Stimulated activated CD4-positive, alpha-beta T cell treated with anti-CD3 and anti-CD28 coated beads, Interleukin-12 subunit alpha, Interleukin-12 subunit beta, amount 100 ng/mL, for 24 hours (primary cell): ENCODE data around the gene CELF2.

Experiments
- DNase-seq, 2 experiments: peaks; one replicate each; pipeline ENCODE4 v3.0.0-alpha.2; 2020; ENCODE audit warnings: low read depth in 2 of 2

Gene CELF2

DNA sequence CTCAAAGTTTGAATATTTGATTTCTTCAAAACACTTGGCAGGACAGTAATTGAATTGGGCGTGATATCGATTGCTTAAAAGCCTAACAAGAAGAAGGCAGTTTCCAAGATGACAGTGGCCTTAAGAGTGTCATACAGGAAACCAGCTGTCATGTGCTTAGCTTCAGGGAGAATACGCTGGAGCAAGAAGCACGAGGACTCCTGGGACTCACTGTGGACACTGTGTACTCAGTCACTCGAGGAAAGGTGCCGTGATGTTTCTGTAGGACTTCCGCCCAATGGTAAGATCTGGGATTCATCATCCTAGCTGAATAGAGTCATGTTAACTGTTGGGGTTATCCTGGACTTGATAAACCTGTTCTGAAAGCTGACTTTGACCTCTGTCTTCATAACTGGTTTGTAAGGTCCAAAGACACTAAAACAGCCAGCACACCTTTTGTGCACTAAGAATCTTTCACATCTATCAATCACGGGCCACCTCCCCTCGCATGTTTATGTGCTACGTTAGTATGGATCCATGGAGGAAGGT, 113.5 kb downstream of the CELF2 start:
- no peak for DNase-seq

DNA sequence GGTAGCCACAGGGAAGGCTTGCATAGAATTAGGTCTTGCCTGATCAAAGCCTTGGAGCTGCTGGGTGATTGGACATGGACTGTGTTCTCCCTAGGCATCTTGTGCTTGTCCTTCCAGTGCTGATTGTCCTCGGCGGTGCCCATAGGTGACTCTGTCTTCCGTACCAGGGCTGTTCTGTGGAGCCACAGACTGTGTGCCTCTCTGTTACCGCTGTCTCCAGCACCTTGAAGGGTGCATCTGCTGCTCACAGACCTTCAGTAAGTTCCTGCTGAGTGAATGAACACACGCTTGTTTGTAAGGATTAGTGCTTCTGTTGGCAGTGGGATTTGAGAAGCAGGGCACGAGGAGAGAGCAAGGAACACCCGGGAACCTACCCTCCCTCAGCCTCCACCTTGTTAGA, 116.7 kb downstream of the CELF2 start:
- DNase-seq, result no peak

- DNase-seq, result no peak
Observed at GRCh38 chr10:11135709-11136108, 118.0 kb downstream of the CELF2 start.

GRCh38 chr10:11138314-11139033, 120.8 kb downstream of the CELF2 start:
- no peak for DNase-seq

DNA sequence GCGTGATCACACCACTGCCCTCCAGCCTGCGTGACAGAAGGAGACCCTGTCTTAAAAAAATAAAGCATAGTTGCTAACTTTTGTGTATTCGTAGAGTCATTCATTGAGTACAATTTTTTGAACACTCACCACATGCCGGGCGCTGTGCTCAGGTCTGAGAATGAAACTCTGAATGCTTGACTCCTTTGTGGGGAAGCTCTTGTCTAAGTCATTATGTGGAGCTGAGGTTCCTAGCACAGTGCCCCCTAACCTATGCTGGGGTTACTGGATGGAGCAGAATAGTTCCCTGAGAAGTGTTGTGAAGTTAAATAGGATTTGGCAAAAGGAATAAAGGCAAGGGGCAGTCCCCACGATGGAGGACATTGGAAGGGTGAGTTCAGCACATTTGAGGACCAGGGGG, 123.3 kb downstream of the CELF2 start:
- no peak for DNase-seq

DNA sequence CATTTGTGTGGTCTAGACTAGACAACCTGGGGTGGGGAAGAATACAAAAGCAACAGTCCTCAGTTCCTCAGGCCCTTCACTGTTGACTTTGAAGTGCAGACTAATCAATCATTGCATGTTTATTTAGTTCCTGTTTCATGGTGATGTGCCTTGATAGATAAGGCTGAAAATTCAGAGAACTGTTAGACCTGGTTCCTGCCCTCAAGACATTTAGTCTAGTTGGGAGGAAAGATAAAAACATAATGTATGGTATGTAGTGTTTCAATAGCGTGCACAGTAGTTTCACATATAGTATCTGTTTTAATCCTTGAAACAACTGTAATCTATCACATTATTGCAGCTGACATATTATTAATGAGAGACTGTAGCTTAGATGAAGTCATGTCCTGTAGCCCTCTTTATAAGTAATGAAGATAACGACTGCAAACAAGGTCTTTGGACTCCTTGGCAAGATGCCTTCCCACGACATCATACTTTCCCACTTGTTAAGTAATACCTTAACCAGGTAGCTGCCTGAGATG, 124.0 kb downstream of the CELF2 start:
- no peak for DNase-seq

DNA sequence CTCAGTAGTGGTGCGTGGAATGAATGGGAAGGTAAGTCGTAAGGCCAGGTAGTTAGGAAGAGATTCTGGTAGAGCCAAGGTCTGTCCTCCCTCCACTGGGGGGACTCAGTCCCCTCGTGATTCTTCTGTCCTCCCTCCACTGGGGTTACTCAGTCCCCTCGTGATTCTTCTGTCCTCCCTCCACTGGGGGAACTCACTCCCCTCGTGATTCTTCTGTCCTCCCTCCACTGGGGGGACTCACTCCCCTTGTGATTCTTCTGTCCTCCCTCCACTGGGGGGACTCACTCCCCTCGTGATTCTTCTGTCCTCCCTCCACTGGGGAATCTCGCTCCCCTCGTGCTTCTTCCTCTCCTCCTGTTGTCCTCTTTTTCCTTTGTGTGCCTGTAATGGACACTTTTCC, 125.1 kb downstream of the CELF2 start:
- DNase-seq, result no peak

- no peak for DNase-seq
Observed at GRCh38 chr10:11143242-11143641, 125.6 kb downstream of the CELF2 start.

GRCh38 chr10:11144626-11145494, 127.2 kb downstream of the CELF2 start:
- DNase-seq, result no peak

DNA sequence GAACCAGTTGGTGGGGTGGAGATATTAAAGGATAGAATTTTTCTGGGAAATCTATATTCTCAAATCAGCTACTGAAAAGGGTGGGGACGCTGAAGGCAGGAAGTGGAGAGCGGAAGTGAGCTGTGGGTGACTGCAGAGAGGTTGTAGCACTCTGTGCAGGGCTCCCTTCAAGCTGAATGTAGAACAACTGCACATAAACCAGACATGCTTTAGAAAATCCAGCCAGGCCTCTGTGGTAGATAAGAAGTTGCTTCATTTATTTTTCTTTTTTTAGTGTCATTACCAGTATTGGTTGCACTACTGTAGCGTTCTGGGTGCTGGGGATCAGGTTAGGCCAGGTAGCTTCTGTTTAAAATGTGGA, 127.8 kb downstream of the CELF2 start:
- DNase-seq, result peak in 1 of 2 experiments; percentile 37

- DNase-seq, result no peak
Observed at GRCh38 chr10:11146402-11147171, 128.9 kb downstream of the CELF2 start.

GRCh38 chr10:11147722-11148121, 130.1 kb downstream of the CELF2 start:
- no peak for DNase-seq

- DNase-seq, result no peak
Observed at GRCh38 chr10:11148142-11149028, 130.7 kb downstream of the CELF2 start.

DNA sequence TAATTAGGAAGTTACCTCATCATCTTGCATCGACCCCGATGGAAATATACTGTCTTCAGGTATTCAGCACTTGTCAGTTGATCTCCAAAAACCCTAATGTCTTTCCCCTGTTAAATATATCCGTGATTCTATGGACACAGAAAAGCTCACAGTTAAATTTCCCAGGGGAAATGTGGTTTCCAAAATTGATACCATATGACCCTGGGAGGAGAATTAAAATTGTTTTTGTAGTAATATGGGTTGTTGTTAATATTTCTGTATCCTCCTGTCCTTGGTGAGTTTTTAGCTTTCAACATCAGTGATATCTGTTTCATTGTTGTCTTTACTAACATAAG, 132.1 kb downstream of the CELF2 start:
- no peak for DNase-seq

DNA sequence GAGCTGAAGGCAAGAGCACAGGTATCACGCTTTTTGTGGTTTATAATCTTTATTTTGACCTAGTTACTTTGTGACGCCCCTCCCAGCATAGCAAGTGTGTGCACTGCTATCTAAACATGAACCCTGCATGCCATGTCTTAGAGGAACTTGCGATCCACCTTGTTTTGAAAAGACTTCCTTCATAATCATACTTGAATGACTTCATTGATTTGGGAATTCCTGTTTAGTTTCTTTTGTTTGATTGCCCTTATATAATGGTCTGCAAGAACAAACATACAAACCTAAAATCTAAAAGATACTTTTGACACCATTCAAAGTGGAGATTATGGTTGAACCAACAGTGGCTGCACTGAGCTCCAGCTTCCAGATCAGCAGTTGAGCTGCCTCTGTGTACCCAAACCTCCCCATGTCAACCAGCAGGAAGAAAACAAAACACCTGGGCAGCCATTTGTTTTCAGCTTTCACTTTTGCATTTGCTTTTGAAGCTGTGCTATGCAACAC, 132.6 kb downstream of the CELF2 start:
- no peak for DNase-seq

- no peak for DNase-seq
Observed at GRCh38 chr10:11150879-11151415, 133.3 kb downstream of the CELF2 start.

DNA sequence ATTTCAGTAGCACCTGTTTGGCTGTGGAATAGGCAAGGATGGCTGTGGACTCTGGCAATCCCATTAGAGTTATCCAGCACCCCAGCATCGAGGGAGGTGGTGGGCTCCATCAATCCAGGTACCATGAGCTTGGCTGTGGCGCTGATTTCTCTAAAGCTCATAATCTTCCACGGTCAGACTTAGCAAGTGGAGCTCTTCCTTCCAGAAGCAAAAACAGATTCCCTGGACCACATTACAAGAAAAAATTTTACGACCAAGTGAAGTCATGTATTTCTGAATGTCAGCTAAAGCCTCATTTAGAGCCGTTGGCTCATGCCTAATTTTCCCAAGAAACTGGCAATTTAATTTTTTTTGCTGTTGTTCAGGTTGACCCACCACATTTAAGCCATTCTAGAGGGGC, 135.1 kb downstream of the CELF2 start:
- DNase-seq, result no peak

- no peak for DNase-seq
Observed at GRCh38 chr10:11153245-11153644, 135.6 kb downstream of the CELF2 start.

- DNase-seq, result no peak
Observed at GRCh38 chr10:11153766-11154165, 136.1 kb downstream of the CELF2 start.

GRCh38 chr10:11154333-11154732, 136.7 kb downstream of the CELF2 start:
- DNase-seq, result no peak
